AG04450 (cell line): ENCODE measurements around the gene PDHX. TPM values are rescaled to one million over a fixed set of nuclear protein-coding genes. Genes with fewer than 3 reads are reported as not detected.

Source experiments
- CTCF ChIA-PET: fragments of 300-600, 350-600 bp; formaldehyde crosslinking; extraction: SDS; loops from one replicate; lab custom pipeline; 2022; ENCODE audit warnings: antibody characterized with exemption, inconsistent platforms; lab: Charles Lee
- POLR2A ChIA-PET: fragments of 350-600 bp; formaldehyde crosslinking; extraction: SDS; loops from one replicate; lab custom pipeline; 2021; ENCODE audit warnings: antibody characterized with exemption, inconsistent platforms; lab: Yijun Ruan, JAX
- DNase-seq: peaks from one replicate; pipeline ENCODE4 v3.0.0-alpha.2; 2011; ENCODE audit warnings: low read depth, low spot score
- H3K27ac ChIP-seq: one replicate; pipeline ENCODE4 v1.5.1; 2012; ENCODE audit warnings: low read depth, low read length, control low read depth
- H3K27me3 ChIP-seq: one replicate; pipeline ENCODE4 v1.6.0; 2012; ENCODE audit warnings: low read length; ENCODE audit not compliant: control insufficient read depth, insufficient read depth
- H3K4me3 ChIP-seq: 2 replicates; pipeline ENCODE4 v1.5.1; 2011; ENCODE audit warnings: mild to moderate bottlenecking, low read depth, low read length, control low read depth
- H3K9me3 ChIP-seq: 2 replicates; pipeline ENCODE4 v1.5.1; 2012; ENCODE audit warnings: low read length; ENCODE audit not compliant: control insufficient read depth, insufficient read depth
- CTCF ChIP-seq: IDR thresholded peaks from 2 replicates; pipeline ENCODE4 v1.5.1; 2011; ENCODE audit warnings: low read depth, low read length, control low read depth, inconsistent platforms
- polyA plus RNA-seq: library from polyadenylated mRNA; depleted of rRNA; stranded (reverse); fragments of >200 nt; gene quantifications from 2 replicates; pipeline ENCODE4 v1.2.3, GENCODE V29; 2011

Gene PDHX
- polyA plus RNA-seq, 1 experiment, result 68.8 TPM

GRCh38 chr11:34898474-34898873, 17.9 kb upstream of the PDHX start:
- TF ChIP-seq CTCF, result no peak
- H3K9me3 ChIP-seq, result peaks cover 35% of the 10 kb centered on the region
- no peaks in the 10 kb centered on the region for H3K27me3 ChIP-seq
- no peak overlapping the region for H3K27ac ChIP-seq
- POLR2A ChIA-PET, result no interaction called here
- DNase-seq, result no peak
- CTCF ChIA-PET, result interaction anchor here (0.6 to 2.9 kb wide), 5 partner anchors 8 to 435 kb away, joined by 3 to 16 read pairs (median 3); no protein-coding TSS in a partner anchor
- no peak overlapping the region for H3K4me3 ChIP-seq

DNA sequence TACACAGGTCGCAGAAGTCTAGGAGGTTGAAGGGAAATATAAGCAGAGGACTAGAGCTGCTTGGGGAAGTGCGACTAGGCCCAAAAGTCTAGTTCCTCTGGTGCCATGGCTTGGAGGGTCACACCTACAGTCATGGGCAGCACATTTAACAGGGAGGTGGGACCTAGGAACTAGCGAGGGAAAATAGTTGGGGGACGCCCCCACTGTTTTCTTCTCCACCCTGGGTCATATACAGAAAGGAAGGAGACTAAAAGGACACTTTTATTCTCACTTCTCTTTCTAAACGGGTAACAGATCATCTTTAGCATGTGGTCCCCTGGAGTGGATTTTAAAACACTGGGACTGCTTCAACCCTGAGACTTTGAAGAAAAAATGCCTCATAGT, 16.8 kb upstream of the PDHX start:
- Histone ChIP-seq H3K9me3 (peaks cover 35% of the 10 kb centered on the region), H3K27me3 (no peaks in the 10 kb centered on the region), H3K4me3 (no peak overlapping the region), H3K27ac (no peak overlapping the region)
- CTCF ChIA-PET, result interaction anchor here (2.9 kb wide), 1 partner anchor 313 kb away, joined by 16 read pairs; no protein-coding TSS in a partner anchor
- POLR2A ChIA-PET, result no interaction called here
- DNase-seq, result no peak
- no peak for TF ChIP-seq CTCF

DNA sequence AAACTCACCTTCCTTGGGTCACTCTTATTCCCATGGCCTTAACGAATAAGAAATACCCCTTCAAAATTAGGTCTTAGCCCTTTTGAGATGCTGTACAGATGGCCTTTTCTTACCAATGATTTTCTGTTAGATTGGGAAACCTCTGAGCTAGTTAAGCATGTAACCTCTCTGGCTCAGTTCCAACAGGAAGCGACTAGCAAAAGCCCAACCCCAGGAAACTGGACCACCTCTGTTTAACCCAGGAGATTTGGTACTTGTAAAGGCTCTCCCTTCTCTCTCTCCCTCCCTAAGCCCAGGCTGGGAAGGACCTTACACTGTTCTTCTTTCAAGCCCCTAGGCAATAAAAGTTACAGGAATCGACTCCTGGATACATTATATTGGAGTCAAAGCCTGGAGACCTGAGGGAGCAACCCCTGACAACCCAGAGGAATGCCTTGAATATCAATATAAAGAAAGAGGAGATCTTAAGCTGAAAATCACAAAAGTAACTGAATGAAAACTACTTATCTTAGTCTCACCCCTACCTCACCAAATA, 11.9 kb upstream of the PDHX start:
- H3K27ac ChIP-seq, result no peak overlapping the region
- DNase-seq, result no peak
- ChIA-PET POLR2A (no interaction called here), CTCF (no interaction called here)
- H3K9me3 ChIP-seq, result peaks cover 23% of the 10 kb centered on the region
- no peak overlapping the region for H3K4me3 ChIP-seq
- H3K27me3 ChIP-seq, result no peaks in the 10 kb centered on the region
- TF ChIP-seq CTCF, result no peak

DNA sequence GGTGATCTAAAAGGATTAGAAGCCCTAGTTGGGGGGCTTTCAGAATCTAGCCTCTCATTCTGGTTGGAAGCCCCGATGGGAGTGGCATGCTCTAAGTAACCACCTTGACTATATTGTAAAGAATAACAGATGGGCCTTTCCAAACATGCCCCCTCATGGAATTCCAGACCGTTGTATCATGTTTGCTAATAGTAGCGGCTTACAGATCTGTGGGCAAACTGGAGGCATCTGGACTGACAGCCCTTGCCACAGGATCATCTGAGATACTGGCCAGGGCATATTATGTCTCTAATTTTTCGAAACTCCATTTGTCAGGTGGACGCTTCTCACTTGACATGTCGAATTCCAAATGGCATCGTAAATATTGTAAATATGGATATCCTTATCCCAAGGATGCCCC, 10.8 kb upstream of the PDHX start:
- no peak for DNase-seq
- Histone ChIP-seq H3K9me3 (peaks cover 12% of the 10 kb centered on the region), H3K27ac (no peak overlapping the region), H3K27me3 (no peaks in the 10 kb centered on the region), H3K4me3 (no peak overlapping the region)
- TF ChIP-seq CTCF, result no peak
- ChIA-PET POLR2A (no interaction called here), CTCF (no interaction called here)

DNA sequence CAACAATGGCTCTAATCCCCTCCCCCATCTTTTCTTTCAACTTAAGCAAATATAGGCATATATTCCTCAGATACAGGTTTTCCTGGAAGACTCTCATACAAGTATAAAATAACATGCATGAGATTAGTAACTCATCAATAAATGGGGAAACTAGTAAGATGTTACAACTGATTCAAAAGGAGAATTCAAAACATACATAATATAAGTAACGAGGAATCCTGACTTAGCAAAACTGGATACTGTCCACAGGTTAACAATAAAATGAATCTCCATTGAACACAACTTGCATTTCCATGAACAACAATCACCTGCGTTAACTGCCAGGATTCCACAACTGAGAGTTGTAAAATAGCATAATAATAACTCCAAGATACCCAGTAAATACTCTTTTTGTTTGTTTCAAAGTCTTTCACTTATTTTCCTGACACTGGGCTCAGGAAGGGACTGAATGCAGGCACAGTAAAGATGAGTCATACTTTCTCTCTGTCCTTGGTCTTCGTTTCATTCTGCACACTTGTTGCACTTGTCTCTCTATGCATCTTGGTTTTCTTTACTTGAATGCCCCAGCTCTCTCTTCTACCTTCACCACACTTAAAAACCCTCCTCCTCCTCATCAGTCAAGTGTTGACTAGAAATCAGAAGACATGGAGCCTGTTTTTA, 8.4 kb upstream of the PDHX start:
- Histone ChIP-seq H3K4me3 (no peak overlapping the region), H3K27ac (no peak overlapping the region), H3K27me3 (no peaks in the 10 kb centered on the region), H3K9me3 (no peaks in the 10 kb centered on the region)
- no peak for TF ChIP-seq CTCF
- POLR2A ChIA-PET, result no interaction called here
- CTCF ChIA-PET, result no interaction called here
- DNase-seq, result no peak
